ENCODE data around the gene NUDT4. TPM values are rescaled to one million over a fixed set of nuclear protein-coding genes. Genes with fewer than 3 reads are reported as not detected.
"Not testable (repeated sequence)": the region's sequence is repeated elsewhere in the genome, so short reads cannot be mapped to it uniquely, and the experiment has no call there.

NUDT4 gene
- total RNA-seq, 1 donor from 2014 or later = 37.1 TPM

DNA sequence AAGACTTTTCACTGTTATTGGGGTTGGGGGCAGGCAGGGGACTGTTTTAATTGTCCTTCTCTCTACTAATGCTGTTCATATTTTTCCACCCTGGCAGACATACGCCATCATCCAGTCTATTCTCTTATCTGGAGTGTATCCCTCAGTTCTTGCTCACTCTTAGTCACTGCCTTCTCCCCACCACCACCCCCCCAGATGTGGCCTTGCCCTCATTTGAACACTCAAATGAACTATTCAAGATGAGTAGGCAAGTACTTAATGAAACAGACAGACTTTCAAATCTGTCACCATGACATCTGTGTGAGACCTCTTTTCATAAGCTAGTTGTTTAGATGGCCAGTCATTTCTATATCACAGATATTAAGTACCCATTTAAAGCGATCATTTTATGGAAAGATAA lies 10.1 kb downstream of the NUDT4 start:
- Histone ChIP-seq H3K27ac (no peak overlapping the region), H3K4me3 (no peak overlapping the region), H3K36me3 (no peaks in the 10 kb centered on the region), H3K4me1 (peaks cover 73% of the 10 kb centered on the region), H3K9me3 (no peaks in the 10 kb centered on the region), H3K27me3 (no peaks in the 10 kb centered on the region)
- DNase-seq (ENCODE audit: extremely low spot score in 2 of 2) = no peak
- intact Hi-C loops (cut with DNase I) = no loop called here
- TF ChIP-seq POLR2AphosphoS5 (IDR thresholded peaks at IDR 0.05; ENCODE audit: insufficient read depth in 1 of 2, low read depth in 1 of 2) (no peak), POLR2A (IDR thresholded peaks at IDR 0.05) (no peak)
- TF ChIP-seq, protein P1, sequence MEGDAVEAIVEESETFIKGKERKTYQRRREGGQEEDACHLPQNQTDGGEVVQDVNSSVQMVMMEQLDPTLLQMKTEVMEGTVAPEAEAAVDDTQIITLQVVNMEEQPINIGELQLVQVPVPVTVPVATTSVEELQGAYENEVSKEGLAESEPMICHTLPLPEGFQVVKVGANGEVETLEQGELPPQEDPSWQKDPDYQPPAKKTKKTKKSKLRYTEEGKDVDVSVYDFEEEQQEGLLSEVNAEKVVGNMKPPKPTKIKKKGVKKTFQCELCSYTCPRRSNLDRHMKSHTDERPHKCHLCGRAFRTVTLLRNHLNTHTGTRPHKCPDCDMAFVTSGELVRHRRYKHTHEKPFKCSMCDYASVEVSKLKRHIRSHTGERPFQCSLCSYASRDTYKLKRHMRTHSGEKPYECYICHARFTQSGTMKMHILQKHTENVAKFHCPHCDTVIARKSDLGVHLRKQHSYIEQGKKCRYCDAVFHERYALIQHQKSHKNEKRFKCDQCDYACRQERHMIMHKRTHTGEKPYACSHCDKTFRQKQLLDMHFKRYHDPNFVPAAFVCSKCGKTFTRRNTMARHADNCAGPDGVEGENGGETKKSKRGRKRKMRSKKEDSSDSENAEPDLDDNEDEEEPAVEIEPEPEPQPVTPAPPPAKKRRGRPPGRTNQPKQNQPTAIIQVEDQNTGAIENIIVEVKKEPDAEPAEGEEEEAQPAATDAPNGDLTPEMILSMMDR (IDR thresholded peaks at IDR 0.05) = no peak

DNA sequence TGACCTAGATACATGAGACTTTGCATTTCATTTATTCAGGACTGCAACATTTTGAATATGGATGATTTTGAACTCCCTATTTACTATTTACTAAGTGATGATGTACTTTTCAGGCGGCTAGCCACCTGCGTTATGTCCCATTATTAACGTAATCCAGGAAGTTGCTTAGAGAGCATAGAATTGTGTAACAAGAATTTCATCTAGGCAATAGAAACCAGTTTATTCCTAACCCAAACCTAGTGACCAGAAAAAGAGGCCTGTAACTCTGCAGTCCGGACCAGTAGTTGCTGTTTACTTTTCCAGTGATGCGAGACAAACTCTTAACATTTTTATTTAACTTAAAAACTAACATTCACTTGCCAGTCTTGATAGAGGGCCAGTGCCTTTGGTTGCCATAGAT lies 12.3 kb downstream of the NUDT4 start:
- no peak for DNase-seq (ENCODE audit: extremely low spot score in 2 of 2)
- peaks cover 55% of the 10 kb centered on the region for H3K4me1 ChIP-seq
- no peaks in the 10 kb centered on the region for H3K27me3 ChIP-seq
- no peaks in the 10 kb centered on the region for H3K9me3 ChIP-seq
- H3K27ac ChIP-seq = no peak overlapping the region
- no peaks in the 10 kb centered on the region for H3K36me3 ChIP-seq
- TF ChIP-seq, protein P1 (IDR thresholded peaks at IDR 0.05) = no peak
- TF ChIP-seq POLR2AphosphoS5 (IDR thresholded peaks at IDR 0.05; ENCODE audit: insufficient read depth in 1 of 2, low read depth in 1 of 2) (no peak), POLR2A (IDR thresholded peaks at IDR 0.05) (no peak)
- H3K4me3 ChIP-seq = no peak overlapping the region
- intact Hi-C loops (cut with DNase I) = loop anchor here (10.0 kb wide), 1 partner anchor 395 kb away; no protein-coding TSS in a partner anchor

DNA sequence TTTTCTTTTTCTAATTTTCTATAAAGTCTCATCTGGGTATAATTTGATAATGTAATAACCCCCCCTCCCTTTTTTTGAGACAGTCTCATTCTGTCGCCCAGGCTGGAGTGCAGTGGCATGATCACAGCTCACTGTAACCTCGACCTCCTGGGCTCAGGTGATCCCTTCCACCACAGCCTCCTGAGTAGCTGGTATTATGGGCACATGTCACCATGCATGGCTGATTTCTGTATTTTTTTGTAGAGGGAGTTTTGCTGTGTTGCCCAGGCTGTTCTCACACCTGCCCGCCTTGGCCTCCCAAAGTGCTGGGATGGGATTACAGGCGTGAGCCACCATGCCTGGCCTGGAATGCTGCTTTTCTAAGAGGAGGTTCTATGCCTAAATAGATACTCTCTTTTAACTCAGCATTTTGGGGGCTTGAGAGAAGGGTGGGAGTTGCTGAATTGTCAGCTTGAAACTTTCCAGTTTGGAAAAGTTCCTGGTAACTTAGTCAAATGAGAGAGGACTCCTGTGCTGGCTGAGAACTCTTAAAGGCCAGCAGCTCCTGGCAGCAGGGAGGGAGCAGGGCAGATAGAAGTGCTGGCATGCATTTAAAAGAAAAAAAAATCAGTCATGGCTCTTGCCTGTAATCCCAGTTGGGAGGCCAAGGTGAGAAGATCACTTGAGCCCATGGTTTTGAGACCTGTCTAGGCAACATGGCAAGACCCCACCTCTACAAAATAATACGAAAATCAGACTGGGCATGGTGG lies 13.0 kb downstream of the NUDT4 start:
- intact Hi-C loops (cut with DNase I) = loop anchor here (10.0 kb wide), 1 partner anchor 396 kb away; no protein-coding TSS in a partner anchor
- no peaks in the 10 kb centered on the region for H3K27me3 ChIP-seq
- H3K4me3 ChIP-seq = no peak overlapping the region
- H3K9me3 ChIP-seq = no peaks in the 10 kb centered on the region
- H3K36me3 ChIP-seq = peaks cover 0 to 6% of the 10 kb centered on the region in 2 donors
- no peak for TF ChIP-seq POLR2A (IDR thresholded peaks at IDR 0.05)
- TF ChIP-seq POLR2AphosphoS5 (IDR thresholded peaks at IDR 0.05; ENCODE audit: insufficient read depth in 1 of 2, low read depth in 1 of 2) = no peak
- TF ChIP-seq, protein P1 (IDR thresholded peaks at IDR 0.05) = no peak
- H3K4me1 ChIP-seq = peaks cover 52% of the 10 kb centered on the region
- H3K27ac ChIP-seq = no peak overlapping the region
- DNase-seq (ENCODE audit: extremely low spot score in 2 of 2) = no peak

DNA sequence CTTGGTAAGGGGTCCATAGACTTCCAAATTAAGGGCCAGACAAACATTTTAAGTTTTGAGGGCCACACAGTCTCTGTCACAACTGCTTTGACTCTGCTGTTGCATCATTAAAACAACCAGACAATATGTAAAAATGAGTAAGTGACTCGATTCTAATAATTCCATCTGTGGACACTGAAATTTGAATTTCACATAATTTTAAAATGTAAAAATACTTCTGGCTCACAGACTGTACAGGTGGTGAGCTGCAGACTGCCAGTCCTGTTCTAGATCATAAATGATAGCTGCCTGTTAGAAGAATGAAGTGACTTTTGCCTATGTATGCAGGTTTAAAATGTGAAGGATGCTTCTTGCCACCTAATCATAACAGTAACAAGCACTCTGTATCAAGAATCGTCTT lies 15.7 kb downstream of the NUDT4 start:
- Histone ChIP-seq H3K27me3 (no peaks in the 10 kb centered on the region), H3K4me1 (peaks cover 29% of the 10 kb centered on the region), H3K9me3 (no peaks in the 10 kb centered on the region), H3K4me3 (no peak overlapping the region), H3K36me3 (peaks cover 0 to 13% of the 10 kb centered on the region in 2 donors), H3K27ac (no peak overlapping the region)
- no peak for TF ChIP-seq POLR2A (IDR thresholded peaks at IDR 0.05)
- TF ChIP-seq POLR2AphosphoS5 (IDR thresholded peaks at IDR 0.05; ENCODE audit: insufficient read depth in 1 of 2, low read depth in 1 of 2) = no peak
- TF ChIP-seq, protein P1 (IDR thresholded peaks at IDR 0.05) = no peak
- DNase-seq (ENCODE audit: extremely low spot score in 2 of 2) = no peak
- intact Hi-C loops (cut with DNase I) = loop anchor here (10.0 kb wide), 1 partner anchor 399 kb away; no protein-coding TSS in a partner anchor

DNA sequence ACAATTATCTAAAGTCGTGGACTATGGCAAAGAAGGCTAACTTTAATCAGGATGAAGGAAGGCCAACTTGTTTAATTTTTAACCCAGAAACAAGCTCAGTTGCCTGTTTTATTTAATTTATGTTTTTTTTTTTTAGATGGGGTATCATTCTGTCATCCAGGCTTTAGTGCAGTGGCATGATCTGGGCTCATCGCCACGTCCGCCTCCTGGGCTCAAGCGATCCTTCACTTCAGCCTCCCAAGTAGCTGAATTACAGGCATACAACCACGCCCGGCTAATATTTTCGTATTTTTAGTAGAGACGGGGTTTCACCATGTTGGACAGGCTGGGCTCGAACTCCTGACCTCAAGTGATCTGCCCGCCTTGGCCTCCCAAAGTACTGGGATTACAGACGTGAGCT lies 19.7 kb downstream of the NUDT4 start:
- no peak overlapping the region for H3K27ac ChIP-seq
- no peak for TF ChIP-seq POLR2A (IDR thresholded peaks at IDR 0.05)
- TF ChIP-seq POLR2AphosphoS5 (IDR thresholded peaks at IDR 0.05; ENCODE audit: insufficient read depth in 1 of 2, low read depth in 1 of 2) = no peak
- TF ChIP-seq, protein P1 (IDR thresholded peaks at IDR 0.05) = no peak
- H3K4me1 ChIP-seq = no peaks in the 10 kb centered on the region
- no peaks in the 10 kb centered on the region for H3K27me3 ChIP-seq
- no peak for DNase-seq (ENCODE audit: extremely low spot score in 2 of 2)
- no peaks in the 10 kb centered on the region for H3K9me3 ChIP-seq
- peaks cover 0 to 13% of the 10 kb centered on the region in 2 donors for H3K36me3 ChIP-seq
- no peak overlapping the region for H3K4me3 ChIP-seq
- intact Hi-C loops (cut with DNase I) = loop anchor here (10.0 kb wide), 1 partner anchor 403 kb away; no protein-coding TSS in a partner anchor

DNA sequence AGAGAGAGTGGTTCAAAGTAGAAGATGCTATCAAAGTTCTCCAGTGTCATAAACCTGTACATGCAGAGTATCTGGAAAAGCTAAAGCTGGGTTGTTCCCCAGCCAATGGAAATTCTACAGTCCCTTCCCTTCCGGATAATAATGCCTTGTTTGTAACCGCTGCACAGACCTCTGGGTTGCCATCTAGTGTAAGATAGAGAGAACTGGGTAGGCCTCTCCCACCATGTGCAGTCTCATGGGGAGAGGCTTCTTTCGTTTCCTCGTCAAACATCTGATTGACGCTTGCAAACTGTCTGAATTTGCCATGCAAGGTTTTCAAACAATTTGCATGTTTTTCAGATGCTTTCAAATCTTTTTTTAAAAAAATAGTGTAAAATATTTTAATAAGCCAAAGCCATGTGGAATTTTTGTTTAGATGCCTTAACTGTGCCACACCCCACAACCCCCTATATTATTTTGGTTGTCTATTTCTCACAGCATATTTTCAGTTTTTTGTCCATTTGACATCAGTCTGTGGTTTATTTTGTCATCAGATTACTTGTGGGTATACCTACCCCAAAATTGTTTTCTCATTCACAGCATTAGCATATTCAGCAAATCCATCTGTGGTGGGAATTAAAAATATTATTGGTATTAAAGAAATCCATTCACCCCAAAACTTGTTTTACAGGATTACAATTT lies 21.6 kb downstream of the NUDT4 start:
- H3K4me3 ChIP-seq; H3K27ac ChIP-seq; H3K27me3 ChIP-seq; DNase-seq (ENCODE audit: extremely low spot score in 2 of 2); H3K9me3 ChIP-seq; H3K4me1 ChIP-seq: not testable (repeated sequence)
- H3K36me3 ChIP-seq = peaks cover 0 to 13% of the 10 kb centered on the region in 2 donors
- intact Hi-C loops (cut with DNase I) = loop anchor here (10.0 kb wide), 1 partner anchor 405 kb away; no protein-coding TSS in a partner anchor

Data from vagina (tissue), 2 donors.